Stimulated activated CD4-positive, alpha-beta T cell treated with anti-CD3 and anti-CD28 coated beads, Interleukin-1b, Interleukin-23, amount 100 ng/mL, for 24 hours (primary cell): ENCODE results near the gene PARM1.

ENCODE experiments used
- DNase-seq, 4 experiments: peaks; one replicate each; pipeline ENCODE4 v3.0.0-alpha.2; 2020; ENCODE audit warnings: low read depth in 4 of 4, low spot score in 1 of 4

The PARM1 gene

GRCh38 chr4:74932832-74933561 is at the start of gene PARM1:
Gene PARM1, plus strand, starts transcription at chr4:74933116. Its CDS starts 212 bp downstream, at chr4:74933328.
- DNase-seq = peak in 2 of 4 experiments; percentile 6 to 50

GRCh38 chr4:74884266-74884665 is 48.6 kb upstream of the PARM1 start:
- no peak for DNase-seq

- DNase-seq = no peak
Observed at GRCh38 chr4:74886484-74886883, 46.4 kb upstream of the PARM1 start.

GRCh38 chr4:74890341-74890740 is 42.6 kb upstream of the PARM1 start:
- no peak for DNase-seq

GRCh38 chr4:74891037-74891436 is 41.9 kb upstream of the PARM1 start:
- DNase-seq = no peak

- DNase-seq = no peak
Observed at GRCh38 chr4:74893171-74893570, 39.7 kb upstream of the PARM1 start.

GRCh38 chr4:74896595-74896994 is 36.3 kb upstream of the PARM1 start:
- DNase-seq = no peak

- DNase-seq = no peak
Observed at GRCh38 chr4:74897386-74897785, 35.5 kb upstream of the PARM1 start.

GRCh38 chr4:74900862-74901261 is 32.1 kb upstream of the PARM1 start:
- DNase-seq = no peak

GRCh38 chr4:74904509-74905065 is 28.3 kb upstream of the PARM1 start:
- no peak for DNase-seq

GRCh38 chr4:74906771-74907170 is 26.1 kb upstream of the PARM1 start:
- no peak for DNase-seq

- DNase-seq = no peak
Observed at GRCh38 chr4:74919783-74920182, 13.1 kb upstream of the PARM1 start.

- no peak for DNase-seq
Observed at GRCh38 chr4:74920704-74921103, 12.2 kb upstream of the PARM1 start.

- no peak for DNase-seq
Observed at GRCh38 chr4:74921490-74921889, 11.4 kb upstream of the PARM1 start.

- DNase-seq = no peak
Observed at GRCh38 chr4:74926007-74926406, 6.9 kb upstream of the PARM1 start.

- DNase-seq = no peak
Observed at GRCh38 chr4:74930162-74930561, 2.8 kb upstream of the PARM1 start.

- no peak for DNase-seq
Observed at GRCh38 chr4:74931376-74931775, 1.5 kb upstream of the PARM1 start.

GRCh38 chr4:74932010-74932409 is 906 bp upstream of the PARM1 start:
- no peak for DNase-seq

- DNase-seq = no peak
Observed at GRCh38 chr4:74933562-74934015, 673 bp downstream of the PARM1 start.

- peak in 1 of 4 experiments; percentile 1 for DNase-seq
Observed at GRCh38 chr4:74934016-74934831, 1.3 kb downstream of the PARM1 start.

- no peak for DNase-seq
Observed at GRCh38 chr4:74934888-74935287, 2.0 kb downstream of the PARM1 start.

GRCh38 chr4:74941123-74941522 is 8.2 kb downstream of the PARM1 start:
- no peak for DNase-seq
